Transverse colon (tissue), 3 donors: ENCODE measurements around the gene TMEM163.

Experiments
- CTCF ChIP-seq, 5 experiments: fragments of 200-600 bp in 3 of 5; fragments of 450-650 bp in 2 of 5; sonication (generic) in 3 of 5; IDR thresholded peaks; 1 replicate in 2 of 5; 2 replicates in 3 of 5; pipeline ENCODE4 v1.5.1; 2016 to 2017; ENCODE audit warnings: antibody characterized with exemption in 5 of 5, inconsistent platforms in 3 of 5, mild to moderate bottlenecking in 2 of 5, moderate library complexity in 1 of 5
- POLR2A ChIP-seq: fragments of 450-650 bp; IDR thresholded peaks from one replicate; pipeline ENCODE4 v1.6.1; 2016; ENCODE audit warnings: antibody characterized with exemption, mild to moderate bottlenecking, moderate library complexity

GRCh38 chr2:134411279-134411827, 307.4 kb downstream of the TMEM163 start:
- no peak for TF ChIP-seq CTCF (IDR thresholded peaks at IDR 0.05)
- TF ChIP-seq POLR2A = no peak
